Peyer's patch (tissue), 4 donors: ENCODE results near the gene ZNF546.

Experiments
- CTCF ChIP-seq, 6 experiments: fragments of 450-650 bp in 4 of 6; fragments of 200-600 bp in 2 of 6; sonication (generic) in 1 of 6; IDR thresholded peaks; one replicate each; pipeline ENCODE4 v1.5.1; 2017 to 2019; ENCODE audit warnings: antibody characterized with exemption in 6 of 6, mild to moderate bottlenecking in 3 of 6, moderate library complexity in 1 of 6
- POLR2A ChIP-seq, 2 donors: fragments of 450-650 bp; IDR thresholded peaks; one replicate each; pipeline ENCODE4 v1.5.1; 2017; ENCODE audit warnings: antibody characterized with exemption in 2 of 2, mild to moderate bottlenecking in 2 of 2, moderate library complexity in 2 of 2

- no peak for TF ChIP-seq POLR2A (IDR thresholded peaks at IDR 0.05)
- TF ChIP-seq CTCF (IDR thresholded peaks at IDR 0.05), result no peak
Measured at GRCh38 chr19:40009674-40010073, 12.8 kb downstream of the ZNF546 start.
